HCT116 (cell line): ENCODE data around the gene SLC7A8. TPM values are rescaled to one million over a fixed set of nuclear protein-coding genes. Genes with fewer than 3 reads are reported as not detected.

Experiments
- ATAC-seq: fragments of 200-7000 bp; cut with Tn5 transposase; 2 replicates; pipeline ENCODE4 v1.9.1; 2020; ENCODE audit warnings: mild to moderate bottlenecking, moderate library complexity
- BruUV-seq: library from RNA; stranded (reverse); fragments of 400-500 nt; replicated peaks from 2 replicates; lab custom pipeline; 2021; lab: Mats Ljungman, UMichigan
- CTCF ChIA-PET: fragments of 300-600 bp; sonication (Branson Sonifier 250); formaldehyde crosslinking; loops from one replicate; lab custom pipeline; 2021; ENCODE audit warnings: antibody characterized with exemption; lab: Charles Lee
- POLR2A ChIA-PET: fragments of 300-600, 350-600 bp; sonication (Branson Sonifier 250); formaldehyde crosslinking; loops from one replicate; lab custom pipeline; 2021; ENCODE audit warnings: antibody characterized with exemption; lab: Charles Lee
- RAD21 ChIA-PET, 2 experiments: fragments of 300-600 bp; sonication (Branson Sonifier 250); formaldehyde crosslinking; loops; one replicate each; lab custom pipeline; 2023; ENCODE audit warnings: low total read pairs in 2 of 2; ENCODE audit not compliant: uncharacterized antibody in 2 of 2, unreplicated experiment in 2 of 2, low non-redundant PET in 1 of 2; lab: Charles Lee
- DNase-seq: peaks from one replicate; pipeline ENCODE4 v3.0.0-alpha.2; 2010; ENCODE audit warnings: low read depth, low spot score
- H2AFZ ChIP-seq: fragments of 200-600 bp; shearing (Covaris generic), sonication (generic); 2 replicates; pipeline ENCODE4 v1.6.1; 2017; ENCODE audit warnings: low read depth, mixed run types, mixed read lengths, antibody characterized with exemption, low read length; ENCODE audit not compliant: poor library complexity, severe bottlenecking
- H3K27ac ChIP-seq: 2 replicates; pipeline ENCODE4 v1.5.1; 2012; ENCODE audit warnings: low read depth, low read length
- H3K27me3 ChIP-seq: fragments of 200-600 bp; sonication (generic); 2 replicates; pipeline ENCODE4 v1.6.1; 2016; ENCODE audit warnings: mixed run types, low read length, mixed read lengths; ENCODE audit not compliant: insufficient read depth
- H3K36me3 ChIP-seq, 2 experiments: fragments of 200-500 bp in 1 of 2; fragments of 200-600 bp in 1 of 2; sonication (Bioruptor generic) in 1 of 2; sonication (generic) in 1 of 2; 2 replicates each; pipeline versions ENCODE4 v1.5.1 to v1.6.1; 2014 to 2016; ENCODE audit warnings: low read length in 2 of 2, inconsistent platforms in 1 of 2, mixed read lengths in 1 of 2, mixed run types in 1 of 2; ENCODE audit not compliant: insufficient read depth in 2 of 2, control insufficient read depth in 1 of 2
- H3K4me1 ChIP-seq, 2 experiments: fragments of 200-600 bp in 1 of 2; sonication (generic) in 1 of 2; 2 replicates each; pipeline versions ENCODE4 v1.5.1 to v1.6.1; 2012 to 2017; ENCODE audit warnings: low read length in 2 of 2, inconsistent platforms in 1 of 2, mild to moderate bottlenecking in 1 of 2, mixed read lengths in 1 of 2, mixed run types in 1 of 2, moderate library complexity in 1 of 2; ENCODE audit not compliant: insufficient read depth in 2 of 2, control insufficient read depth in 1 of 2
- H3K4me2 ChIP-seq: fragments of 200-600 bp; sonication (generic); 2 replicates; pipeline ENCODE4 v1.6.1; 2017; ENCODE audit warnings: mixed run types, low read length, mixed read lengths
- H3K4me3 ChIP-seq, 2 experiments: fragments of 200-600 bp in 1 of 2; sonication (generic) in 1 of 2; replicated peaks in 1 of 2; 2 replicates each; pipeline ENCODE4 v1.5.1; 2011 to 2016; ENCODE audit warnings: low read length in 2 of 2, control low read depth in 1 of 2, low read depth in 1 of 2, mild to moderate bottlenecking in 1 of 2, mixed read lengths in 1 of 2, mixed run types in 1 of 2
- H3K79me2 ChIP-seq: fragments of 200-600 bp; sonication (generic); 2 replicates; pipeline ENCODE4 v1.6.1; 2017; ENCODE audit warnings: mild to moderate bottlenecking, mixed run types, low read length, moderate library complexity, mixed read lengths; ENCODE audit not compliant: insufficient read depth
- H3K9ac ChIP-seq: fragments of 200-600 bp; sonication (generic); 2 replicates; pipeline ENCODE4 v1.6.1; 2016; ENCODE audit warnings: low read length, mixed read lengths
- H3K9me2 ChIP-seq: fragments of 200-600 bp; sonication (generic), shearing (Covaris generic); 2 replicates; pipeline ENCODE4 v1.6.1; 2017; ENCODE audit warnings: mixed run types, mild to moderate bottlenecking, moderate library complexity; ENCODE audit not compliant: insufficient read depth
- H3K9me3 ChIP-seq, 2 experiments: fragments of 200-500 bp in 1 of 2; fragments of 200-600 bp in 1 of 2; sonication (Bioruptor generic) in 1 of 2; sonication (generic) in 1 of 2; 2 replicates each; pipeline ENCODE4 v1.6.1; 2014 to 2017; ENCODE audit warnings: low read length in 2 of 2, mixed read lengths in 2 of 2, inconsistent platforms in 1 of 2, low read depth in 1 of 2, mild to moderate bottlenecking in 1 of 2, mixed run types in 1 of 2, moderate library complexity in 1 of 2; ENCODE audit not compliant: control insufficient read depth in 1 of 2, insufficient read depth in 1 of 2
- H4K20me1 ChIP-seq: fragments of 200-600 bp; sonication (generic), shearing (Covaris generic); 2 replicates; pipeline ENCODE4 v1.6.1; 2017; ENCODE audit warnings: mixed run types, mild to moderate bottlenecking, moderate library complexity; ENCODE audit not compliant: insufficient read depth
- ATF3 ChIP-seq: IDR thresholded peaks from 2 replicates; pipeline ENCODE4 v1.6.1; 2012
- CBX3 ChIP-seq: IDR thresholded peaks from 2 replicates; pipeline ENCODE4 v1.6.1; 2012; ENCODE audit warnings: low read depth
- CTCF ChIP-seq, 3 experiments: fragments of 200-600 bp in 1 of 3; sonication (generic) in 1 of 3; IDR thresholded peaks in 2 of 3; conservative IDR thresholded peaks in 1 of 3; 2 replicates each; pipeline ENCODE4 v1.5.1; 2012 to 2017; ENCODE audit warnings: low read depth in 2 of 3, low read length in 2 of 3, antibody characterized with exemption in 1 of 3, borderline replicate concordance in 1 of 3, control low read depth in 1 of 3, mild to moderate bottlenecking in 1 of 3, mixed read lengths in 1 of 3, mixed run types in 1 of 3, moderate library complexity in 1 of 3; ENCODE audit not compliant: insufficient read depth in 1 of 3
- EGR1 ChIP-seq: IDR thresholded peaks from 2 replicates; pipeline ENCODE4 v1.6.1; 2012; ENCODE audit warnings: low read depth
- POLR2A ChIP-seq: IDR thresholded peaks from 2 replicates; pipeline ENCODE4 v1.7.0; 2011; ENCODE audit warnings: borderline replicate concordance; ENCODE audit not compliant: insufficient read depth, insufficient read length; ENCODE audit errors: extremely low read depth
- RAD21 ChIP-seq: IDR thresholded peaks from 2 replicates; pipeline ENCODE4 v1.6.1; 2012; ENCODE audit warnings: low read depth, mild to moderate bottlenecking
- SIN3A ChIP-seq: IDR thresholded peaks from 2 replicates; pipeline ENCODE4 v1.6.1; 2012; ENCODE audit warnings: low read depth
- ZBTB33 ChIP-seq: IDR thresholded peaks from 2 replicates; pipeline ENCODE4 v1.6.1; 2011; ENCODE audit warnings: mild to moderate bottlenecking, low read length, moderate library complexity; ENCODE audit not compliant: insufficient replicate concordance; ENCODE audit errors: extremely low read depth
- ZFX ChIP-seq: fragments of 450-650 bp; IDR thresholded peaks from 2 replicates; pipeline ENCODE4 v1.6.1; 2017
- intact Hi-C: fragments of 100-400 bp; cut with micrococcal nuclease; formaldehyde crosslinking; loops from 2 replicates; pipeline ENCODE4 v1.10.0; 2022
- total RNA-seq: library from RNA; stranded (reverse); gene quantifications from one replicate; pipeline ENCODE4 v1.2.1, GENCODE V29; 2021; ENCODE audit not compliant: unreplicated experiment

The SLC7A8 gene
- total RNA-seq, 1 experiment from 2014 or later = 5.3 TPM

- Histone ChIP-seq H3K9me2 (no peaks in the 10 kb centered on the region), H3K9ac (no peak overlapping the region), H3K27ac (no peak overlapping the region), H3K27me3 (peaks cover 11% of the 10 kb centered on the region; the same call in 1 of the 2 replicates), H2AFZ (no peak overlapping the region), H3K4me1 (peaks cover 12 to 23% of the 10 kb centered on the region in 2 experiments), H3K36me3 (no peaks in the 10 kb centered on the region), H3K79me2 (no peaks in the 10 kb centered on the region), H3K4me3 (no peak overlapping the region), H4K20me1 (no peaks in the 10 kb centered on the region), H3K9me3 (no peaks in the 10 kb centered on the region), H3K4me2 (peak overlapping the region; percentile 73; the same call in 1 of the 2 replicates)
- intact Hi-C loops = no loop called here
- DNase-seq = no peak
- no peak for ATAC-seq
- no TSS peak for BruUV-seq
- POLR2A ChIA-PET = interaction anchor here (1.4 kb wide), 1 partner anchor 21 kb away, joined by 7 read pairs; the partner anchor contains the start of genes ACIN1 and C14orf119
- RAD21 ChIA-PET = no interaction called here
- CTCF ChIA-PET = interaction anchor here (0.7 to 1.4 kb wide), 3 partner anchors 47 to 129 kb away, joined by 3 to 6 read pairs (median 4); no protein-coding TSS in a partner anchor
- TF ChIP-seq CTCF (IDR thresholded peaks at IDR 0.05 in 2 of 3, conservative IDR thresholded peaks at IDR 0.05 in 1 of 3; ENCODE audit: borderline replicate concordance in 1 of 3, insufficient read depth in 1 of 3, low read depth in 2 of 3, low read length in 2 of 3) (no peak), POLR2A (no peak), CBX3 (no peak), SIN3A (no peak), ZFX (no peak), EGR1 (no peak), ZBTB33 (no peak), ATF3 (no peak), RAD21 (no peak)
These were observed 67.5 kb downstream of the SLC7A8 start for GRCh38 chr14:23115918-23116317.
